HEK293 (cell line): ENCODE data around the gene LRRC7.

Experiments
- CTCF ChIA-PET: fragments of 350-600 bp; formaldehyde crosslinking; extraction: SDS; loops from one replicate; lab custom pipeline; 2021; ENCODE audit warnings: antibody characterized with exemption; lab: Yijun Ruan, JAX
- POLR2A ChIA-PET: fragments of 300-600 bp; formaldehyde crosslinking; extraction: SDS; loops from one replicate; lab custom pipeline; 2020; ENCODE audit warnings: antibody characterized with exemption, inconsistent platforms; lab: Yijun Ruan, JAX
- H3K27ac ChIP-seq: fragments of 200-500 bp; sonication (Bioruptor generic); 2 replicates; pipeline ENCODE4 v1.5.1; 2014; ENCODE audit warnings: low read depth, low read length, control low read depth, inconsistent platforms; ENCODE audit errors: extremely low read depth
- H3K36me3 ChIP-seq, 2 experiments: fragments of 200-500 bp in 1 of 2; sonication (Bioruptor generic) in 1 of 2; 1 replicate in 1 of 2; 2 replicates in 1 of 2; pipeline ENCODE4 v1.5.1; 2014 to 2017; ENCODE audit warnings: inconsistent platforms in 2 of 2, low read length in 2 of 2; ENCODE audit not compliant: control insufficient read depth in 2 of 2, insufficient read depth in 1 of 2
- H3K4me1 ChIP-seq: fragments of 200-500 bp; sonication (Bioruptor generic); 2 replicates; pipeline ENCODE4 v1.5.1; 2014; ENCODE audit warnings: mild to moderate bottlenecking, low read length, inconsistent platforms; ENCODE audit not compliant: control insufficient read depth, insufficient read depth
- H3K4me3 ChIP-seq: 2 replicates; pipeline ENCODE4 v1.5.1; 2011; ENCODE audit warnings: low read depth, mild to moderate bottlenecking, control low read depth, low read length, moderate library complexity
- H3K9me3 ChIP-seq: fragments of 200-500 bp; sonication (Bioruptor generic); 2 replicates; pipeline ENCODE4 v1.5.1; 2014; ENCODE audit warnings: low read depth, low read length, inconsistent platforms; ENCODE audit not compliant: control insufficient read depth, insufficient read depth
- BCL6B ChIP-seq: fragments of 450-650 bp; formaldehyde crosslinking; IDR thresholded peaks from 2 replicates; pipeline ENCODE4 v1.5.1; 2017; ENCODE audit warnings: missing biosample characterization, missing genetic modification characterization
- GLI4 ChIP-seq: fragments of 450-650 bp; formaldehyde crosslinking; IDR thresholded peaks from 2 replicates; pipeline ENCODE4 v1.5.1; 2016; ENCODE audit warnings: missing biosample characterization, missing genetic modification characterization
- MYNN ChIP-seq: fragments of 450-650 bp; formaldehyde crosslinking; IDR thresholded peaks from 2 replicates; pipeline ENCODE4 v1.5.1; 2016; ENCODE audit warnings: missing biosample characterization, missing genetic modification characterization, borderline replicate concordance
- MZF1 ChIP-seq: fragments of 450-650 bp; formaldehyde crosslinking; IDR thresholded peaks from 2 replicates; pipeline ENCODE4 v1.5.1; 2017; ENCODE audit warnings: missing biosample characterization, missing genetic modification characterization, borderline replicate concordance
- PRDM2 ChIP-seq: fragments of 450-650 bp; formaldehyde crosslinking; IDR thresholded peaks from 2 replicates; pipeline ENCODE4 v1.5.1; 2016; ENCODE audit warnings: missing biosample characterization, missing genetic modification characterization, borderline replicate concordance
- SP2 ChIP-seq: fragments of 450-650 bp; formaldehyde crosslinking; IDR thresholded peaks from 2 replicates; pipeline ENCODE4 v1.5.1; 2016; ENCODE audit warnings: missing biosample characterization, missing genetic modification characterization
- SP3 ChIP-seq: fragments of 450-650 bp; formaldehyde crosslinking; IDR thresholded peaks from 2 replicates; pipeline ENCODE4 v1.5.1; 2016; ENCODE audit warnings: missing biosample characterization, missing genetic modification characterization
- ZBTB20 ChIP-seq: fragments of 450-650 bp; formaldehyde crosslinking; IDR thresholded peaks from 2 replicates; pipeline ENCODE4 v1.5.1; 2016; ENCODE audit warnings: missing biosample characterization, missing genetic modification characterization
- ZEB2 ChIP-seq: fragments of 450-650 bp; formaldehyde crosslinking; IDR thresholded peaks from 2 replicates; pipeline ENCODE4 v1.5.1; 2016; ENCODE audit warnings: missing biosample characterization, missing genetic modification characterization
- ZNF18 ChIP-seq: fragments of 450-650 bp; formaldehyde crosslinking; IDR thresholded peaks from 2 replicates; pipeline ENCODE4 v1.5.1; 2016; ENCODE audit warnings: missing biosample characterization, missing genetic modification characterization
- ZNF184 ChIP-seq: fragments of 450-650 bp; IDR thresholded peaks from 2 replicates; pipeline ENCODE4 v1.5.1; 2018; ENCODE audit warnings: missing biosample characterization, mild to moderate bottlenecking, missing genetic modification characterization
- ZNF202 ChIP-seq: fragments of 450-650 bp; formaldehyde crosslinking; IDR thresholded peaks from 2 replicates; pipeline ENCODE4 v1.5.1; 2016; ENCODE audit warnings: missing biosample characterization, missing genetic modification characterization, borderline replicate concordance
- ZNF350 ChIP-seq: fragments of 450-650 bp; formaldehyde crosslinking; IDR thresholded peaks from 2 replicates; pipeline ENCODE4 v1.5.0; 2017; ENCODE audit warnings: missing biosample characterization, mild to moderate bottlenecking, missing genetic modification characterization
- ZNF391 ChIP-seq: fragments of 450-650 bp; formaldehyde crosslinking; IDR thresholded peaks from 2 replicates; pipeline ENCODE4 v1.5.1; 2016; ENCODE audit warnings: low read depth, missing biosample characterization, missing genetic modification characterization, borderline replicate concordance
- ZNF514 ChIP-seq: fragments of 450-650 bp; formaldehyde crosslinking; IDR thresholded peaks from 2 replicates; pipeline ENCODE4 v1.5.1; 2016; ENCODE audit warnings: missing biosample characterization, missing genetic modification characterization
- ZNF610 ChIP-seq: fragments of 450-650 bp; formaldehyde crosslinking; IDR thresholded peaks from 2 replicates; pipeline ENCODE4 v1.5.1; 2016; ENCODE audit warnings: missing biosample characterization, missing genetic modification characterization, borderline replicate concordance
- ZNF624 ChIP-seq: fragments of 450-650 bp; formaldehyde crosslinking; IDR thresholded peaks from 2 replicates; pipeline ENCODE4 v1.5.1; 2017; ENCODE audit warnings: missing biosample characterization, missing genetic modification characterization
- ZNF645 ChIP-seq: fragments of 450-650 bp; formaldehyde crosslinking; IDR thresholded peaks from 2 replicates; pipeline ENCODE4; 2016; ENCODE audit warnings: missing biosample characterization, missing genetic modification characterization
- ZNF654 ChIP-seq: fragments of 450-650 bp; formaldehyde crosslinking; IDR thresholded peaks from 2 replicates; pipeline ENCODE4 v1.5.1; 2016; ENCODE audit warnings: low read depth, missing biosample characterization, missing genetic modification characterization
- ZNF658 ChIP-seq: fragments of 450-650 bp; formaldehyde crosslinking; IDR thresholded peaks from 2 replicates; pipeline ENCODE4; 2016; ENCODE audit warnings: missing biosample characterization, missing genetic modification characterization
- ZNF704 ChIP-seq: fragments of 450-650 bp; formaldehyde crosslinking; IDR thresholded peaks from 2 replicates; pipeline ENCODE4 v1.5.1; 2016; ENCODE audit warnings: missing biosample characterization, missing genetic modification characterization
- ZSCAN23 ChIP-seq: fragments of 450-650 bp; formaldehyde crosslinking; IDR thresholded peaks from 2 replicates; pipeline ENCODE4 v1.5.1; 2016; ENCODE audit warnings: missing biosample characterization, missing genetic modification characterization

Gene LRRC7

GRCh38 chr1:70017770-70018169 is 450.0 kb downstream of the LRRC7 start (continued):
- TF ChIP-seq ZNF645 (tag by site-specific recombination) (no peak), ZNF514 (no peak), ZNF350 (tag by site-specific recombination) (no peak), ZBTB20 (tag by site-specific recombination) (no peak)

GRCh38 chr1:70024272-70024671 is 456.6 kb downstream of the LRRC7 start:
- ChIA-PET CTCF (no interaction called here), POLR2A (no interaction called here)
- Histone ChIP-seq H3K9me3 (no peaks in the 10 kb centered on the region), H3K27ac (no peak overlapping the region), H3K4me3 (no peak overlapping the region), H3K4me1 (no peaks in the 10 kb centered on the region), H3K36me3 (no peaks in the 10 kb centered on the region)
- no peak for TF ChIP-seq ZNF624 (tag by site-specific recombination)
- no peak for TF ChIP-seq ZSCAN23 (tag by site-specific recombination)
- no peak for TF ChIP-seq ZNF202
- TF ChIP-seq BCL6B: no peak
- TF ChIP-seq ZNF184 (tag by site-specific recombination): no peak
- no peak for TF ChIP-seq ZNF18
- TF ChIP-seq SP3 (tag by site-specific recombination): no peak
- TF ChIP-seq ZNF704 (tag by site-specific recombination): no peak

- ChIA-PET POLR2A (no interaction called here), CTCF (no interaction called here)
- Histone ChIP-seq H3K27ac (no peak overlapping the region), H3K4me3 (no peak overlapping the region), H3K9me3 (no peaks in the 10 kb centered on the region), H3K36me3 (no peaks in the 10 kb centered on the region), H3K4me1 (no peaks in the 10 kb centered on the region)
- TF ChIP-seq ZEB2 (tag by site-specific recombination): no peak
- no peak for TF ChIP-seq ZNF610
- TF ChIP-seq MYNN: no peak
- no peak for TF ChIP-seq ZNF391 (tag by site-specific recombination)
- TF ChIP-seq ZNF645 (tag by site-specific recombination): no peak
- no peak for TF ChIP-seq PRDM2
- no peak for TF ChIP-seq ZNF654 (tag by site-specific recombination)
- no peak for TF ChIP-seq SP2 (tag by site-specific recombination)
- TF ChIP-seq GLI4 (tag by site-specific recombination): no peak
- TF ChIP-seq ZNF184 (tag by site-specific recombination): no peak
- TF ChIP-seq ZNF658 (tag by site-specific recombination): no peak
- TF ChIP-seq MZF1 (tag by site-specific recombination): no peak
- TF ChIP-seq ZNF350 (tag by site-specific recombination): no peak
These were observed 457.3 kb downstream of the LRRC7 start for GRCh38 chr1:70025052-70025451.
